ENCODE measurements around the gene CITED2.

CITED2 gene

DNA sequence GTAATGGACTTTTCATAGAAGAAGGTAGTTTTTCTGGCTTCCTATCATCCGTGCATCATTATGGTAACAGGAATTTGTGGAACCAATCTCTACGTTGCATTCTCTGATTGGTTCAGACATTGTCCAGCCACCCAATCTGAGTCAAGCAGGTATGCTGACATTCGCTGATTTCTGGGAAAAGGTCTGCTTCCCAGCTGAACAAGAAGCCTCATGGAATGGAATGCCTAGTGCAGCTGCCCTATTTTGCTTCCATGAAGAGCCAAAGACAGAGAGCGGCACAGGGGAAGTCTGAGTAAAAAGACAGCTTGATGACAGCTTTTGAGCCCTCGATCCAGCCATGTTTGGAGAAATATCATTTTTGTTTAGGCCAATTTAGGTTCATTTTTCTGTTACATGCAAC, 44.1 kb downstream of the CITED2 start:
- Histone ChIP-seq H3K27ac (ENCODE audit: low read length) (no peak overlapping the region), H3K4me1 (ENCODE audit: control insufficient read depth, insufficient read depth, low read length) (no peaks in the 10 kb centered on the region), H3K27me3 (ENCODE audit: control insufficient read depth in 1 of 2, insufficient read depth in 2 of 2, low read length in 2 of 2) (no peaks in the 10 kb centered on the region), H3K9me3 (ENCODE audit: control insufficient read depth in 2 of 2, low read length in 2 of 2) (no peaks in the 10 kb centered on the region), H3K36me3 (ENCODE audit: control insufficient read depth in 2 of 2, insufficient read depth in 2 of 2, low read length in 2 of 2) (no peaks in the 10 kb centered on the region), H3K4me3 (ENCODE audit: low read length in 2 of 2) (no peak overlapping the region), H3K9ac (ENCODE audit: low read length in 2 of 2) (no peak overlapping the region)

DNA sequence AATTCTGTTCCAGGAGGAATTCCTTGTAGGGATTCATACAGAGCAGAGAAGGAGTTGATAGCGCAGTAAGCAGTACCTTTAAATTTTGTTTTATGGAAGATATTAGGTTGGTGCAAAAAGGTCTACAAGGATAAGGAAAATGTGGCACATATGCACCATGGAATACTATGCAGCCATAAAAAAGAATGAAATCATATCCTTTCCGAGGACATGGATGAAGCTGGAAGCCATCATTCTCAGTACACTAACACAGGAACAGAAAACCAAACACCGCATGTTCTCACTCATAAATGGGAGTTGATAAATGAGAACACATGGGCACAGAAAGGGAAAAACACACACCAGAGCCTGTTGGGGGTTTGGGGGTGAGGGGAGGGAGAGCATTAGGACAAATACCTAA, 45.2 kb downstream of the CITED2 start:
- Histone ChIP-seq H3K9me3 (ENCODE audit: control insufficient read depth in 2 of 2, low read length in 2 of 2) (no peaks in the 10 kb centered on the region), H3K4me3 (ENCODE audit: low read length in 2 of 2) (no peak overlapping the region), H3K9ac (ENCODE audit: low read length in 2 of 2) (no peak overlapping the region), H3K27me3 (ENCODE audit: control insufficient read depth in 1 of 2, insufficient read depth in 2 of 2, low read length in 2 of 2) (no peaks in the 10 kb centered on the region), H3K36me3 (ENCODE audit: control insufficient read depth in 2 of 2, insufficient read depth in 2 of 2, low read length in 2 of 2) (no peaks in the 10 kb centered on the region), H3K4me1 (ENCODE audit: control insufficient read depth, insufficient read depth, low read length) (no peaks in the 10 kb centered on the region), H3K27ac (ENCODE audit: low read length) (no peak overlapping the region)

- H3K9ac ChIP-seq (ENCODE audit: low read length in 2 of 2) = no peak overlapping the region
- H3K4me3 ChIP-seq (ENCODE audit: low read length in 2 of 2) = no peak overlapping the region
- H3K9me3 ChIP-seq (ENCODE audit: control insufficient read depth in 2 of 2, low read length in 2 of 2) = no peaks in the 10 kb centered on the region
- H3K27me3 ChIP-seq (ENCODE audit: control insufficient read depth in 1 of 2, insufficient read depth in 2 of 2, low read length in 2 of 2) = no peaks in the 10 kb centered on the region
- H3K4me1 ChIP-seq (ENCODE audit: control insufficient read depth, insufficient read depth, low read length) = no peaks in the 10 kb centered on the region
- no peak overlapping the region for H3K27ac ChIP-seq (ENCODE audit: low read length)
- H3K36me3 ChIP-seq (ENCODE audit: control insufficient read depth in 2 of 2, insufficient read depth in 2 of 2, low read length in 2 of 2) = no peaks in the 10 kb centered on the region
Observed at GRCh38 chr6:139327038-139327437, 47.4 kb downstream of the CITED2 start.

DNA sequence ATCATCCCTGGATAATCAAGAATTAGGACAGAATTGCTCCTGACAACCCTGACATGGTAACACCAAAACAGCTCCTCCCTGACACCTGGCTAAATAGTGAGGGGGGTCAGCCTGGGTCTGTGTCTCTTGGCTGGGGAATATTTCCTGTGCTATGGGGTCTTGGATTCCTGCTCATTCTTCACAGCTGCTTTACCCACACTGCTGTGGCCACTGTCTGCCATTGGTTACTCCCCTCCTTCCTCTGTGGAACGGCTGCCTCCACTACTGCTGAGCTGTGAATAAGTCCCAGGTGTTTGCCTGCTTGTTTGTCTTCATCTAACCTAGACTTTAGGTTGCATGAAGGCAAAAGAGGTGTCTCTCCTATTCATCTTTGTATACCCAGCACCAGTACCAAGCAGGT, 48.8 kb downstream of the CITED2 start:
- no peak overlapping the region for H3K27ac ChIP-seq (ENCODE audit: low read length)
- no peaks in the 10 kb centered on the region for H3K27me3 ChIP-seq (ENCODE audit: control insufficient read depth in 1 of 2, insufficient read depth in 2 of 2, low read length in 2 of 2)
- no peaks in the 10 kb centered on the region for H3K9me3 ChIP-seq (ENCODE audit: control insufficient read depth in 2 of 2, low read length in 2 of 2)
- no peak overlapping the region for H3K4me3 ChIP-seq (ENCODE audit: low read length in 2 of 2)
- H3K9ac ChIP-seq (ENCODE audit: low read length in 2 of 2) = no peak overlapping the region
- no peaks in the 10 kb centered on the region for H3K36me3 ChIP-seq (ENCODE audit: control insufficient read depth in 2 of 2, insufficient read depth in 2 of 2, low read length in 2 of 2)
- no peaks in the 10 kb centered on the region for H3K4me1 ChIP-seq (ENCODE audit: control insufficient read depth, insufficient read depth, low read length)

- no peak overlapping the region for H3K9ac ChIP-seq (ENCODE audit: low read length in 2 of 2)
- no peak overlapping the region for H3K4me3 ChIP-seq (ENCODE audit: low read length in 2 of 2)
Observed at GRCh38 chr6:139325125-139325524, 49.3 kb downstream of the CITED2 start.

GRCh38 chr6:139324301-139324555, 50.2 kb downstream of the CITED2 start:
- Histone ChIP-seq H3K4me1 (ENCODE audit: control insufficient read depth, insufficient read depth, low read length) (no peaks in the 10 kb centered on the region), H3K9me3 (ENCODE audit: control insufficient read depth in 2 of 2, low read length in 2 of 2) (no peaks in the 10 kb centered on the region), H3K9ac (ENCODE audit: low read length in 2 of 2) (no peak overlapping the region), H3K36me3 (ENCODE audit: control insufficient read depth in 2 of 2, insufficient read depth in 2 of 2, low read length in 2 of 2) (no peaks in the 10 kb centered on the region), H3K4me3 (ENCODE audit: low read length in 2 of 2) (no peak overlapping the region), H3K27me3 (ENCODE audit: control insufficient read depth in 1 of 2, insufficient read depth in 2 of 2, low read length in 2 of 2) (no peaks in the 10 kb centered on the region), H3K27ac (ENCODE audit: low read length) (no peak overlapping the region)

More at GRCh38 chr6:139325125-139325524, 49.3 kb downstream of the CITED2 start:
- Histone ChIP-seq H3K27ac (ENCODE audit: low read length) (no peak overlapping the region), H3K9me3 (ENCODE audit: control insufficient read depth in 2 of 2, low read length in 2 of 2) (no peaks in the 10 kb centered on the region), H3K27me3 (ENCODE audit: control insufficient read depth in 1 of 2, insufficient read depth in 2 of 2, low read length in 2 of 2) (no peaks in the 10 kb centered on the region), H3K36me3 (ENCODE audit: control insufficient read depth in 2 of 2, insufficient read depth in 2 of 2, low read length in 2 of 2) (no peaks in the 10 kb centered on the region), H3K4me1 (ENCODE audit: control insufficient read depth, insufficient read depth, low read length) (no peaks in the 10 kb centered on the region)

GRCh38 chr6:139323511-139324300, 50.7 kb downstream of the CITED2 start:
- Histone ChIP-seq H3K4me1 (ENCODE audit: control insufficient read depth, insufficient read depth, low read length) (no peaks in the 10 kb centered on the region), H3K4me3 (ENCODE audit: low read length in 2 of 2) (peak overlapping the region; percentile 17 to 49), H3K9ac (ENCODE audit: low read length in 2 of 2) (no peak overlapping the region), H3K27me3 (ENCODE audit: control insufficient read depth in 1 of 2, insufficient read depth in 2 of 2, low read length in 2 of 2) (no peaks in the 10 kb centered on the region), H3K9me3 (ENCODE audit: control insufficient read depth in 2 of 2, low read length in 2 of 2) (no peaks in the 10 kb centered on the region), H3K27ac (ENCODE audit: low read length) (no peak overlapping the region), H3K36me3 (ENCODE audit: control insufficient read depth in 2 of 2, insufficient read depth in 2 of 2, low read length in 2 of 2) (no peaks in the 10 kb centered on the region)
